Right lobe of liver (tissue), 4 donors: ENCODE measurements around the gene REV3L.

Source experiments
- CTCF ChIP-seq, 4 donors: fragments of 200-600 bp in 3 of 4; fragments of 450-650 bp in 1 of 4; IDR thresholded peaks; one replicate each; pipeline versions ENCODE4 v1.5.1 to v1.8.0; 2016 to 2022; ENCODE audit warnings: antibody characterized with exemption in 4 of 4, mild to moderate bottlenecking in 2 of 4
- POLR2A ChIP-seq: fragments of 450-650 bp; IDR thresholded peaks from one replicate; pipeline ENCODE4 v1.6.1; 2017; ENCODE audit warnings: antibody characterized with exemption, mild to moderate bottlenecking
- donor health status: DM: no; HTN: no; CAD: no.
- donor health status: DM: no; HTN: no; CAD: no.
- donor health status: DM: no; HTN: yes; CAD: no.

GRCh38 chr6:111258010-111258409 is 225.0 kb downstream of the REV3L start:
- TF ChIP-seq CTCF (IDR thresholded peaks at IDR 0.05) = no peak
- no peak for TF ChIP-seq POLR2A
